Stomach (tissue), 19 donors: ENCODE measurements around the gene PRSS53. TPM values are rescaled to one million over a fixed set of nuclear protein-coding genes. Genes with fewer than 3 reads are reported as not detected.
"Not testable (repeated sequence)": the region's sequence is repeated elsewhere in the genome, so short reads cannot be mapped to it uniquely, and the experiment has no call there.

Experiments
- DNase-seq, 2 donors: peaks; one replicate each; pipeline versions ENCODE4 v3.0.0 to v3.0.0-alpha.2; 2013 to 2019
- H3K27ac ChIP-seq, 5 donors: fragments of 200-600 bp in 4 of 5; sonication (generic) in 4 of 5; one replicate each; pipeline ENCODE4 v1.5.1; 2013 to 2019; ENCODE audit warnings: mild to moderate bottlenecking in 1 of 5, moderate library complexity in 1 of 5
- H3K27me3 ChIP-seq, 3 donors: fragments of 200-600 bp; sonication (generic); one replicate each; pipeline ENCODE4 v1.5.1; 2017 to 2019; ENCODE audit warnings: mixed run types in 1 of 3
- H3K36me3 ChIP-seq, 4 donors: fragments of 200-600 bp; sonication (generic); 1 replicate in 3 of 4; 2 replicates in 1 of 4; pipeline ENCODE4 v1.5.1; 2016 to 2019
- H3K4me1 ChIP-seq, 4 donors: fragments of 200-600 bp; sonication (generic); one replicate each; pipeline ENCODE4 v1.5.1; 2016 to 2019
- H3K4me3 ChIP-seq, 4 donors: fragments of 200-600 bp; sonication (generic) in 3 of 4; one replicate each; pipeline ENCODE4 v1.5.1; 2016 to 2019; ENCODE audit warnings: mild to moderate bottlenecking in 1 of 4
- H3K9me3 ChIP-seq, 4 donors: fragments of 200-600 bp; sonication (generic); one replicate each; pipeline ENCODE4 v1.5.1; 2016 to 2019
- EP300 ChIP-seq: sonication (generic); formaldehyde crosslinking; IDR thresholded peaks from one replicate; pipeline ENCODE4 v1.6.1; 2017; ENCODE audit warnings: antibody characterized with exemption
- POLR2A ChIP-seq, 4 donors: fragments of 450-650 bp; IDR thresholded peaks; one replicate each; pipeline ENCODE4 v1.6.1; 2016; ENCODE audit warnings: antibody characterized with exemption in 4 of 4, control low read depth in 2 of 4, mild to moderate bottlenecking in 1 of 4, moderate library complexity in 1 of 4
- POLR2AphosphoS5 ChIP-seq, 3 donors: sonication (generic); formaldehyde crosslinking; IDR thresholded peaks; one replicate each; pipeline ENCODE4 v1.6.1; 2016; ENCODE audit warnings: antibody characterized with exemption in 3 of 3
- WGBS, 5 donors: extraction: QIAGEN DNeasy Blood & Tissue Kit in 3 of 5; methylation state at CpG; one replicate each; pipeline versions ENCODE4 v1.1.5 to v1.1.7; 2013 to 2018; 5-methylcytosine and 5-hydroxymethylcytosine counted together
- intact Hi-C: fragments of 100-400 bp; cut with DNase I; formaldehyde crosslinking; loops from one replicate; pipeline ENCODE4 v1.15.1; 2023; ENCODE audit warnings: low total_unique reads
- long read RNA-seq, 10 donors: transcript quantifications; one replicate each; lab custom pipeline, GENCODE V29; 2026
- polyA plus RNA-seq, 3 donors: library from polyadenylated mRNA; stranded (reverse); fragments of 200-250 nt; gene quantifications; one replicate each; pipeline ENCODE4 v1.2.3, GENCODE V29; 2013
- total RNA-seq, 5 donors: library from RNA; depleted of rRNA; stranded (reverse); fragments of >200 nt; gene quantifications; one replicate each; pipeline versions ENCODE4 v1.1.0 to v1.2.3, GENCODE V29; 2014 to 2016
- TF ChIP-seq, protein P1 (sequence below), 7 experiments: fragments of 450-650 bp in 4 of 7; fragments of 200-600 bp in 3 of 7; sonication (generic) in 3 of 7; IDR thresholded peaks; one replicate each; pipeline ENCODE4 v1.5.1; 2016 to 2019; ENCODE audit warnings: antibody characterized with exemption in 7 of 7, control low read depth in 2 of 7, mild to moderate bottlenecking in 1 of 7
- donor health status: healthy with polysubstance abuse.
- donor health status: Bipolar disorder and iron deficiency.
- donor health status: healthy.

The PRSS53 gene
- total RNA-seq (1 to 10 TPM in 3 of 5 donors, under 1 TPM in 1, not detected in 1; 0.87 to 5.3 (median 1.9) TPM), polyA plus RNA-seq (1 to 10 TPM in 2 of 3 donors, under 1 TPM in 1; 0.46 to 1.3 (median 1.1) TPM)
- long read RNA-seq, donor 1 = 0 reads
- long read RNA-seq, donor 2 = 0 reads
- long read RNA-seq, donor 3 = 0 reads
- long read RNA-seq, donor 4 = 0 reads
- long read RNA-seq, donor 5 = 0 reads
- long read RNA-seq, donor 6 = 0 reads
- long read RNA-seq, donor 7, partial matches to known transcripts = 13 of 13 reads
- long read RNA-seq, donor 7, other reads (novel, unspliced or antisense) = 0 of 13 reads
- long read RNA-seq, donor 8 = 0 reads
- long read RNA-seq, donor 9 = 0 reads
- long read RNA-seq, donor 10 = 0 reads

DNA sequence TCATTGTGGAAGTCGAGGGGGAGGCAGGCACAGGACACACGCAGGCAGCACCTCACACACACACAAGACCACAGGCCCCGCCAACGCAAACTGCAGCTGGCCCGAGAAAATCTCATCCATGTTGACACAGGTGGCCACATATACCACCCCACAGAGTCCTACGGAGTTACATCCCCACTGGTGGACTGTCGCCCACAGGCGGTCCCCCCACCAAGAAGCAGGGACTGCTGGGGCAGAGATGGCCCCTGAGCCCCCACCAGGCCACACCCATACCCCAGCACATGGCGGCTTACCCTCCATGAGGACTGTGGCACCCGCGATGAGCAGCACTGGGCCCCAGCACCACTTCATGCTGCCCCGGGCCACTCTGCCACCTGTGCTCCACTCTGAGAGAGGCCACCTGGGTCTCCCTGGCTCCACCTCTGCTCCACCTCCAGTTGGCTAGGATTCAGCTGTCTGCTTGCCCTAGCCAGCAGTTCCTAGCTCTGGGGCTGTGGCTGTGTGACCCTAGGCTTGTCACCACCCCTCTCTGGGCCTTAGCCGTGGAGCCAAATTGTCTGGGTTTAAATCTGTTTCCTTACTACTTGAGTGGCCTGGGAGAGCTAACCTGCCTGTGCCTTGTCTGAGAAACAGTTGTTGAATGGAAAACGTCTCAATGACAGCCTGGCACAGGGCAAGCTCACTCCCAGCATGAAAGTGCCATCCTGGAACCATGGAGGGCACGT, at the start of gene PRSS53:
TSS of gene PRSS53 (minus strand) at position 485 of the 725 bp plus-strand sequence. CDS start at position 351, 134 bp downstream.
- Histone ChIP-seq H3K4me1 (peaks cover 7 to 17% (median 12%) of the 10 kb centered on the region in 4 donors), H3K36me3 (peaks cover 10 to 81% (median 70%) of the 10 kb centered on the region in 4 donors), H3K27ac (no peak within 1 kb of the TSS), H3K4me3 (no peak within 1 kb of the TSS), H3K27me3 (no peaks in the 10 kb centered on the region), H3K9me3 (no peaks in the 10 kb centered on the region)
- intact Hi-C loops = no loop called here
- TF ChIP-seq POLR2A (IDR thresholded peaks at IDR 0.05) (no peak), EP300 (no peak), POLR2AphosphoS5 (IDR thresholded peaks at IDR 0.05) (no peak)
- TF ChIP-seq, protein P1, sequence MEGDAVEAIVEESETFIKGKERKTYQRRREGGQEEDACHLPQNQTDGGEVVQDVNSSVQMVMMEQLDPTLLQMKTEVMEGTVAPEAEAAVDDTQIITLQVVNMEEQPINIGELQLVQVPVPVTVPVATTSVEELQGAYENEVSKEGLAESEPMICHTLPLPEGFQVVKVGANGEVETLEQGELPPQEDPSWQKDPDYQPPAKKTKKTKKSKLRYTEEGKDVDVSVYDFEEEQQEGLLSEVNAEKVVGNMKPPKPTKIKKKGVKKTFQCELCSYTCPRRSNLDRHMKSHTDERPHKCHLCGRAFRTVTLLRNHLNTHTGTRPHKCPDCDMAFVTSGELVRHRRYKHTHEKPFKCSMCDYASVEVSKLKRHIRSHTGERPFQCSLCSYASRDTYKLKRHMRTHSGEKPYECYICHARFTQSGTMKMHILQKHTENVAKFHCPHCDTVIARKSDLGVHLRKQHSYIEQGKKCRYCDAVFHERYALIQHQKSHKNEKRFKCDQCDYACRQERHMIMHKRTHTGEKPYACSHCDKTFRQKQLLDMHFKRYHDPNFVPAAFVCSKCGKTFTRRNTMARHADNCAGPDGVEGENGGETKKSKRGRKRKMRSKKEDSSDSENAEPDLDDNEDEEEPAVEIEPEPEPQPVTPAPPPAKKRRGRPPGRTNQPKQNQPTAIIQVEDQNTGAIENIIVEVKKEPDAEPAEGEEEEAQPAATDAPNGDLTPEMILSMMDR (IDR thresholded peaks at IDR 0.05) = no peak
- DNase-seq = no peak
- WGBS, 5 donors = 71 to 82% (median 77%) methylated on average over 5 to 15 of the region's 15 CpGs

DNA sequence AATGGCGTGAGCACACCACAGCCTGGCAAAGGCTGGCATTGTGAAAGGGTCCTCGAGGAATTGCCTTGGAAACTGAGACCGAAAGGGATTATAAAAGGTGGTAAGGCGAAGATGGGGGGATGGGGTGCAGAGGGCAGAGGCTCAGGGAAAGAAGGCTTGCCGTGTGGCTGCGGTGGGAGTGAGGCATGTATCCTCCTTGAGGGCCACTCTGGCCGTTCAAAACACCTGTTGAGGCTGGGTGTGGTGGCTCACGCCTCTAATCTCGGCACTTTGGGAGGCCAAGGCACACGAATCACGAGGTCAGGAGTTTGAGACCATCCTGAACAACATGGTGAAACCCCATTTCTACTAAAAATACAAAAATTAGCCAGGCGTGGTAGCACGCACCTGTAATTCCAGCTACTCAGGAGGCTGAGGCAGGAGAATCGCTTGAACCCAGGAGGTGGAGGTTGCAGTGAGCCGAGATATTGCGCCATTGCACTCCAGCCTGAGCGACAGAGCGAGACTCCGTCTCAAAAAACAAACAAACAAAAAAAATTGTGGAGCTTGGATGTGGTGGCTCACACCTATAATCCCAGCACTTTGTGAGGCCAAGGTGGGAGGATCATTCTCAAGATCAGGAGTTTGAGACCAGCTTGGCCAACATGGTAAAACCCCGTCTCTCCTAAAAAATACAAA, 48.2 kb upstream of the PRSS53 start:
- intact Hi-C loops, DNase-seq, H3K9me3 ChIP-seq, H3K27me3 ChIP-seq, H3K4me3 ChIP-seq: not testable (repeated sequence)
- 83 to 89% (median 86%) methylated on average over 20 of the region's 20 CpGs for WGBS, 5 donors
- peaks cover 34 to 80% (median 55%) of the 10 kb centered on the region in 4 donors for H3K4me1 ChIP-seq
- peak overlapping the region in 1 of 5 donors; percentile 81 for H3K27ac ChIP-seq
- H3K36me3 ChIP-seq = peaks cover under 1 to 17% (median 13%) of the 10 kb centered on the region in 4 donors

DNA sequence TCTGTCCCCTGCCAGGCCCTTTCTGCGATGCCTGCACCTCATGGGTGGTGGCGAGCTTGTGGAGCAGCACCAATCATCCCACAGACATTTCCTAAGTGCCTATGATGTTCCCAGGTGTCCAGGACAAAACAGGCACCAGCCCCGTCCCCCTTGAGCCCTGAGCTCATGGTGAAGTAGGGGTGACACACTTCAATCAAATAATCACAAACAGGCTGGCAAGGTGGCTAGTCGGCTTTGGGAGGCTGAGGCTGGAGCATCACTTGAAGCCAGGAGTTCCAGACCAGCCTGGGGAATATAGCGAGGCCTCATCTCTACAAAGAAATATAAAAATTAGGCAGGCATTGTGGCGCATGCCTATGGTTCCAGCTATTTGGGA, 47.5 kb upstream of the PRSS53 start:
- WGBS, 5 donors = 71 to 87% (median 78%) methylated on average over 6 of the region's 6 CpGs
- Histone ChIP-seq H3K36me3 (peaks cover 7 to 24% (median 20%) of the 10 kb centered on the region in 4 donors), H3K9me3 (no peaks in the 10 kb centered on the region), H3K27me3 (peaks cover 0 to 7% (median 0%) of the 10 kb centered on the region in 3 donors), H3K4me3 (no peak overlapping the region), H3K27ac (peak overlapping the region; percentile 13 to 97 (median 90)), H3K4me1 (peaks cover 34 to 80% (median 55%) of the 10 kb centered on the region in 4 donors)
- DNase-seq = no peak
- TF ChIP-seq, protein P1 (IDR thresholded peaks at IDR 0.05) = no peak
- TF ChIP-seq POLR2AphosphoS5 (IDR thresholded peaks at IDR 0.05) (no peak), EP300 (no peak), POLR2A (IDR thresholded peaks at IDR 0.05) (no peak)
- intact Hi-C loops = no loop called here

DNA sequence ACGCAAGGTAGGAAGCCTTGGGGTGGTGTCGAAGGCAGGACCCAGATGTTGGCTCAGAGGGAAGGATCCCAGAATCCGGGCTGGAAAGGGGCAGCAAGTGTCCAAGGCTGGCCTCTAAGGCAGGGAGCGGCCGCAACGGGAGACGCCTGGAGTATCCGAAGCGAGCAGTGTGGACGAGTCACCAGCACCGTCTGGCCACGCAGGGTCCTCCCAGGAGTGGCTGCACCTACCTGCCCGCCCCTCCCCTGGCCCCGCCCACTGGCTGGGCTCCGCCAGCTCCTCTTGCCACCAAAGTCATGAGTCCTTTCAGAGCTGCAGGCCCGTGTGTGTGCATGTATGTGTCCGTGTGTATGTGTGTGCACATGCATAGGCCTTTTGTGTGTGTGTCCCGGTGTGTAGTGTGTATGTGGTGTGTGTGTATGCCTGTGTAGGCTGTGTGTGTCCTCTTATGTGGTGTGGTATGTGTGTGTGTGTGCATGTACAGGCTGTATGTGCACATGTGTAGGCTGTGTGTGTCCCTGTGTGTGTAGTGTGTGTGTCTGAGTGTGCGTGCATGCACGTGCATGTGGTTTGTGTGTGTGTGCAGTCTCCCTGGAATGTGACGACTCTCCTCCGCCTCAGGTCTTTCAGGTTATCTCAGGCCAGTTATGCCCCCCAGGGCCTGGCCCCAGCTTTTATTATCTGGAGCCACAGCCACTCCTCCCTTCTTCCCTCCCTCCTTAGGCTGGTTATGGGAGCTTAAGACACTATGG, 47.0 kb upstream of the PRSS53 start, which contains the start of gene PRSS8:
TSS of gene PRSS8 (minus strand) at position 193 of the 752 bp plus-strand sequence. CDS start 229 bp downstream, outside the sequence.
- Histone ChIP-seq H3K4me1 (peaks cover 36 to 80% (median 52%) of the 10 kb centered on the region in 4 donors), H3K27ac (peak within 1 kb of the TSS; percentile 88 to 97 (median 91)), H3K27me3 (peaks cover 0 to 7% (median 0%) of the 10 kb centered on the region in 3 donors), H3K36me3 (peaks cover 13 to 30% (median 26%) of the 10 kb centered on the region in 4 donors), H3K4me3 (peak within 1 kb of the TSS; percentile 41 to 62 (median 52)), H3K9me3 (no peaks in the 10 kb centered on the region)
- intact Hi-C loops = no loop called here
- DNase-seq = peak; percentile 94 to 96
- WGBS, 5 donors = 22 to 43% (median 36%) methylated on average over 9 to 22 of the region's 22 CpGs
- TF ChIP-seq EP300 (no peak), POLR2A (IDR thresholded peaks at IDR 0.05) (peak in 3 of 4 donors; percentile 35 to 91 (median 69)), POLR2AphosphoS5 (IDR thresholded peaks at IDR 0.05) (peak in 2 of 3 donors; percentile 95 to 98)
- TF ChIP-seq, protein P1 (IDR thresholded peaks at IDR 0.05) = no peak
